Measurements from ENCODE around the gene FRMD1. TPM values are rescaled to one million over a fixed set of nuclear protein-coding genes. Genes with fewer than 3 reads are reported as not detected.

The FRMD1 gene
- total RNA-seq, 4 donors from 2014 or later: 0.13 TPM; not detected in 3

GRCh38 chr6:168026925-168027324, 52.1 kb downstream of the FRMD1 start:
- 83 to 95% methylated on average over 9 of the region's 9 CpGs for WGBS, 2 donors
- Histone ChIP-seq H3K27ac (no peak overlapping the region), H3K27me3 (no peaks in the 10 kb centered on the region), H3K9me3 (no peaks in the 10 kb centered on the region), H3K36me3 (no peaks in the 10 kb centered on the region), H3K4me1 (peaks cover 0 to 20% of the 10 kb centered on the region in 2 donors), H3K4me3 (replicated peaks in 1 of 3) (no peak overlapping the region)
- intact Hi-C loops (cut with DNase I): no loop called here
- DNase-seq: no peak
- TF ChIP-seq CTCF (IDR thresholded peaks at IDR 0.05): no peak
- TF ChIP-seq POLR2A (IDR thresholded peaks at IDR 0.05): no peak

- Histone ChIP-seq H3K36me3 (no peaks in the 10 kb centered on the region), H3K27me3 (no peaks in the 10 kb centered on the region), H3K4me3 (replicated peaks in 1 of 3) (no peak overlapping the region), H3K9me3 (no peaks in the 10 kb centered on the region), H3K27ac (no peak overlapping the region), H3K4me1 (peaks cover 0 to 20% of the 10 kb centered on the region in 2 donors)
- WGBS, 2 donors: 77 to 87% methylated on average over 20 of the region's 20 CpGs
- no peak for DNase-seq
- intact Hi-C loops (cut with DNase I): no loop called here
- TF ChIP-seq CTCF (IDR thresholded peaks at IDR 0.05): no peak
- TF ChIP-seq POLR2A (IDR thresholded peaks at IDR 0.05): no peak
Observed at GRCh38 chr6:168025831-168026710, 52.9 kb downstream of the FRMD1 start.

GRCh38 chr6:168024951-168025510, 54.0 kb downstream of the FRMD1 start:
- no peak for DNase-seq
- Histone ChIP-seq H3K4me1 (peaks cover 0 to 14% of the 10 kb centered on the region in 2 donors), H3K36me3 (no peaks in the 10 kb centered on the region), H3K4me3 (replicated peaks in 1 of 3) (no peak overlapping the region), H3K27me3 (no peaks in the 10 kb centered on the region), H3K27ac (no peak overlapping the region), H3K9me3 (no peaks in the 10 kb centered on the region)
- intact Hi-C loops (cut with DNase I): no loop called here
- 86 to 88% methylated on average over 18 of the region's 18 CpGs for WGBS, 2 donors
- TF ChIP-seq POLR2A (IDR thresholded peaks at IDR 0.05) (no peak), CTCF (IDR thresholded peaks at IDR 0.05) (no peak)

GRCh38 chr6:168022488-168023321, 56.3 kb downstream of the FRMD1 start:
- 78 to 79% methylated on average over 7 of the region's 7 CpGs for WGBS, 2 donors
- intact Hi-C loops (cut with DNase I): no loop called here

More at GRCh38 chr6:168022488-168023321, 56.3 kb downstream of the FRMD1 start:
- no peak for DNase-seq
- TF ChIP-seq CTCF (IDR thresholded peaks at IDR 0.05): no peak
- Histone ChIP-seq H3K9me3 (no peaks in the 10 kb centered on the region), H3K4me3 (replicated peaks in 1 of 3) (no peak overlapping the region), H3K27ac (no peak overlapping the region), H3K36me3 (no peaks in the 10 kb centered on the region), H3K27me3 (no peaks in the 10 kb centered on the region), H3K4me1 (peaks cover 0 to 8% of the 10 kb centered on the region in 2 donors)
